Mesothelial cell of epicardium (in vitro differentiated cells): ENCODE measurements around the gene PPY. TPM values are rescaled to one million over a fixed set of nuclear protein-coding genes. Genes with fewer than 3 reads are reported as not detected.
"Not testable (repeated sequence)": the region's sequence is repeated elsewhere in the genome, so short reads cannot be mapped to it uniquely, and the experiment has no call there.

Experiments used
- DNase-seq, 2 experiments: peaks; one replicate each; pipeline ENCODE4 v3.0.0; 2021; ENCODE audit warnings: low spot score in 2 of 2; ENCODE audit not compliant: unreplicated experiment in 2 of 2
- H3K27ac Mint-ChIP-seq: 2 replicates; pipeline ENCODE4 v1.8.0; 2021; ENCODE audit warnings: mixed read lengths
- H3K27me3 Mint-ChIP-seq: 2 replicates; pipeline ENCODE4 v1.8.0; 2021; ENCODE audit warnings: low read depth, mixed read lengths
- H3K36me3 Mint-ChIP-seq: 2 replicates; pipeline ENCODE4 v1.8.0; 2021; ENCODE audit warnings: mixed read lengths
- H3K4me1 Mint-ChIP-seq: 2 replicates; pipeline ENCODE4 v1.8.0; 2021; ENCODE audit warnings: mixed read lengths
- H3K4me3 Mint-ChIP-seq: 2 replicates; pipeline ENCODE4 v1.8.0; 2021; ENCODE audit warnings: mild to moderate bottlenecking, moderate library complexity, mixed read lengths
- H3K9me3 Mint-ChIP-seq: 2 replicates; pipeline ENCODE4 v1.8.0; 2021; ENCODE audit warnings: mixed read lengths
- total RNA-seq: library from RNA; stranded (reverse); gene quantifications from 3 replicates; pipeline ENCODE4 v1.2.1, GENCODE V29; 2021
- TF ChIP-seq, protein P1 (sequence below): fragments of 200-600 bp; sonication (generic); IDR thresholded peaks from one replicate; pipeline ENCODE4 v1.5.0; 2021; ENCODE audit warnings: antibody characterized with exemption; ENCODE audit not compliant: unreplicated experiment

Gene PPY
- total RNA-seq, 1 donor from 2014 or later, result not detected

- peaks cover 52% of the 10 kb centered on the region for H3K27me3 Mint-ChIP-seq
- no peaks in the 10 kb centered on the region for H3K36me3 Mint-ChIP-seq
- no peak overlapping the region for H3K4me3 Mint-ChIP-seq
- no peaks in the 10 kb centered on the region for H3K4me1 Mint-ChIP-seq
- TF ChIP-seq, protein P1, sequence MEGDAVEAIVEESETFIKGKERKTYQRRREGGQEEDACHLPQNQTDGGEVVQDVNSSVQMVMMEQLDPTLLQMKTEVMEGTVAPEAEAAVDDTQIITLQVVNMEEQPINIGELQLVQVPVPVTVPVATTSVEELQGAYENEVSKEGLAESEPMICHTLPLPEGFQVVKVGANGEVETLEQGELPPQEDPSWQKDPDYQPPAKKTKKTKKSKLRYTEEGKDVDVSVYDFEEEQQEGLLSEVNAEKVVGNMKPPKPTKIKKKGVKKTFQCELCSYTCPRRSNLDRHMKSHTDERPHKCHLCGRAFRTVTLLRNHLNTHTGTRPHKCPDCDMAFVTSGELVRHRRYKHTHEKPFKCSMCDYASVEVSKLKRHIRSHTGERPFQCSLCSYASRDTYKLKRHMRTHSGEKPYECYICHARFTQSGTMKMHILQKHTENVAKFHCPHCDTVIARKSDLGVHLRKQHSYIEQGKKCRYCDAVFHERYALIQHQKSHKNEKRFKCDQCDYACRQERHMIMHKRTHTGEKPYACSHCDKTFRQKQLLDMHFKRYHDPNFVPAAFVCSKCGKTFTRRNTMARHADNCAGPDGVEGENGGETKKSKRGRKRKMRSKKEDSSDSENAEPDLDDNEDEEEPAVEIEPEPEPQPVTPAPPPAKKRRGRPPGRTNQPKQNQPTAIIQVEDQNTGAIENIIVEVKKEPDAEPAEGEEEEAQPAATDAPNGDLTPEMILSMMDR, result no peak
- no peak for DNase-seq
- H3K9me3 Mint-ChIP-seq, result no peaks in the 10 kb centered on the region
- H3K27ac Mint-ChIP-seq, result no peak overlapping the region
Measured at GRCh38 chr17:43970366-43970765, 28.1 kb upstream of the PPY start.

- H3K4me3 Mint-ChIP-seq, result no peak overlapping the region
- no peaks in the 10 kb centered on the region for H3K36me3 Mint-ChIP-seq
- no peaks in the 10 kb centered on the region for H3K4me1 Mint-ChIP-seq
- H3K27me3 Mint-ChIP-seq, result peaks cover 60% of the 10 kb centered on the region
- no peaks in the 10 kb centered on the region for H3K9me3 Mint-ChIP-seq
- TF ChIP-seq, protein P1, result no peak
- no peak overlapping the region for H3K27ac Mint-ChIP-seq
- DNase-seq, result no peak
Measured at GRCh38 chr17:43967251-43967875, 25.1 kb upstream of the PPY start.

GRCh38 chr17:43966276-43966675, 24.0 kb upstream of the PPY start:
- no peaks in the 10 kb centered on the region for H3K36me3 Mint-ChIP-seq
- TF ChIP-seq, protein P1, result no peak
- no peaks in the 10 kb centered on the region for H3K4me1 Mint-ChIP-seq
- peaks cover 61% of the 10 kb centered on the region for H3K27me3 Mint-ChIP-seq
- H3K4me3 Mint-ChIP-seq, result no peak overlapping the region
- no peak for DNase-seq
- no peak overlapping the region for H3K27ac Mint-ChIP-seq
- H3K9me3 Mint-ChIP-seq, result no peaks in the 10 kb centered on the region

GRCh38 chr17:43962479-43962878, 20.2 kb upstream of the PPY start:
- H3K4me1 Mint-ChIP-seq, result no peaks in the 10 kb centered on the region
- H3K27ac Mint-ChIP-seq, result no peak overlapping the region
- TF ChIP-seq, protein P1, result no peak
- no peaks in the 10 kb centered on the region for H3K36me3 Mint-ChIP-seq
- H3K4me3 Mint-ChIP-seq, result no peak overlapping the region
- peaks cover 45% of the 10 kb centered on the region for H3K27me3 Mint-ChIP-seq
- DNase-seq, result no peak
- H3K9me3 Mint-ChIP-seq, result no peaks in the 10 kb centered on the region

DNA sequence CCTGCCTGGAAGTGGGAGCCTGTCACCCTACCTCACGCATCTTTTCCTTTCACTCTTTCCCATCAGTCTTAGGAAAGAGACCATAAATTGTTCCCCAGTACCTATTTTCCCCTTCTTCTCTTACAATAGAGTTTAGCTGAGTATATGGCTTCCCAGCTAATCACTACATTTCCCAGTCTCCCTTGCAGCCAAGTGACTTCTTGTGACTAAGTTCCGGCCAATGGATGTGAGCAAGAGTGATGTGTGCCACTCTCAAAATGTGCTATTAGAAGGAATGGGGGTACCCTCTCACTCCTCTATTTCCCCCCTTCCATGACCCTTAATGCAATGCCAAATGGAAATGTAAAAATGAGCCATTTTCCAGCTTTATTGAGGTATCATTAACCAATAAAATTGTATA, 19.7 kb upstream of the PPY start:
- Mint-ChIP-seq H3K4me1 (no peaks in the 10 kb centered on the region), H3K4me3 (no peak overlapping the region), H3K27me3 (peaks cover 44% of the 10 kb centered on the region), H3K9me3 (no peaks in the 10 kb centered on the region), H3K36me3 (no peaks in the 10 kb centered on the region), H3K27ac (no peak overlapping the region)
- TF ChIP-seq, protein P1, result no peak
- no peak for DNase-seq

DNA sequence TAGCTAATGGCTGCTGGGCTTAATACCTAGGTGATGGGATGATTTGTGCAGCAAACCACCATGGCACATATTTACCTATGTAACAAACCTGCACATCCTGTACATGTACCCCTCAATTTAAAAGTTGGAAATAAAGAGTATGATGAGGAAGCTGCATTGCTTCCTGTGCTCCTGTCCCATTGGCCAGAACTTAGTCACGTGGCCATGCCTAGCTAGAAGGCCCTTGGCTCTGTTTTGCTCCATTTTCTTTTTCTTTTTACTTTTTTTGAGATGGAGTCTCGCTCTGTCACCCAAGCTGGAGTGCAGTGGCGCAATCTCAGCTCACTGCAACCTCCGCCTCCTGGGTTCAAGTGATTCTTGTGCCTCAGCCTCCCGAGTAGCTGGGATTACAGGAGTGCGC, 19.0 kb upstream of the PPY start:
- not testable (repeated sequence) for H3K27ac Mint-ChIP-seq, H3K9me3 Mint-ChIP-seq, H3K4me3 Mint-ChIP-seq, DNase-seq, H3K4me1 Mint-ChIP-seq, H3K36me3 Mint-ChIP-seq
- H3K27me3 Mint-ChIP-seq, result peaks cover 47% of the 10 kb centered on the region
